ENCODE results near the gene THRA. TPM values are rescaled to one million over a fixed set of nuclear protein-coding genes. Genes with fewer than 3 reads are reported as not detected.

The THRA gene
- total RNA-seq, 3 donors from 2014 or later (not counting 1 experiment from before 2014, with no cell fraction given), result 40.8 to 55.7 (median 42.3) TPM

GRCh38 chr17:40061609-40062038 lies 1.1 kb upstream of the THRA start:
- Mint-ChIP-seq H3K9me3 (no peaks in the 10 kb centered on the region), H3K4me3 (peak overlapping the region; percentile 92), H3K27me3 (ENCODE audit: low read depth in 2 of 2) (peaks cover 0 to 2% of the 10 kb centered on the region in 2 donors), H3K27ac (peak overlapping the region; percentile 69 to 81), H3K4me1 (peaks cover 30 to 40% of the 10 kb centered on the region in 2 donors), H3K36me3 (no peaks in the 10 kb centered on the region)
- Histone ChIP-seq H3K4me3 (ENCODE audit: low read length) (no peak overlapping the region), H3K9me3 (ENCODE audit: control insufficient read depth, insufficient read depth, low read length) (no peaks in the 10 kb centered on the region), H3K27ac (ENCODE audit: low read length) (no peak overlapping the region), H3K36me3 (ENCODE audit: control insufficient read depth, insufficient read depth, low read length) (no peaks in the 10 kb centered on the region), H3K4me1 (ENCODE audit: control insufficient read depth, insufficient read depth, low read length) (peaks cover 37% of the 10 kb centered on the region), H3K27me3 (ENCODE audit: control insufficient read depth, insufficient read depth, low read length) (no peaks in the 10 kb centered on the region)
- DNase-seq (no peak), ATAC-seq (no peak)
- TF ChIP-seq, protein P1, sequence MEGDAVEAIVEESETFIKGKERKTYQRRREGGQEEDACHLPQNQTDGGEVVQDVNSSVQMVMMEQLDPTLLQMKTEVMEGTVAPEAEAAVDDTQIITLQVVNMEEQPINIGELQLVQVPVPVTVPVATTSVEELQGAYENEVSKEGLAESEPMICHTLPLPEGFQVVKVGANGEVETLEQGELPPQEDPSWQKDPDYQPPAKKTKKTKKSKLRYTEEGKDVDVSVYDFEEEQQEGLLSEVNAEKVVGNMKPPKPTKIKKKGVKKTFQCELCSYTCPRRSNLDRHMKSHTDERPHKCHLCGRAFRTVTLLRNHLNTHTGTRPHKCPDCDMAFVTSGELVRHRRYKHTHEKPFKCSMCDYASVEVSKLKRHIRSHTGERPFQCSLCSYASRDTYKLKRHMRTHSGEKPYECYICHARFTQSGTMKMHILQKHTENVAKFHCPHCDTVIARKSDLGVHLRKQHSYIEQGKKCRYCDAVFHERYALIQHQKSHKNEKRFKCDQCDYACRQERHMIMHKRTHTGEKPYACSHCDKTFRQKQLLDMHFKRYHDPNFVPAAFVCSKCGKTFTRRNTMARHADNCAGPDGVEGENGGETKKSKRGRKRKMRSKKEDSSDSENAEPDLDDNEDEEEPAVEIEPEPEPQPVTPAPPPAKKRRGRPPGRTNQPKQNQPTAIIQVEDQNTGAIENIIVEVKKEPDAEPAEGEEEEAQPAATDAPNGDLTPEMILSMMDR (IDR thresholded peaks at IDR 0.05), result no peak
- intact Hi-C loops (cut with micrococcal nuclease), result loop anchor here (1.0 to 5.0 kb wide), 2 partner anchors 51 to 107 kb away; no protein-coding TSS in a partner anchor
- 60% methylated on average over 10 of the region's 10 CpGs for WGBS (ENCODE audit: insufficient coverage)

DNA sequence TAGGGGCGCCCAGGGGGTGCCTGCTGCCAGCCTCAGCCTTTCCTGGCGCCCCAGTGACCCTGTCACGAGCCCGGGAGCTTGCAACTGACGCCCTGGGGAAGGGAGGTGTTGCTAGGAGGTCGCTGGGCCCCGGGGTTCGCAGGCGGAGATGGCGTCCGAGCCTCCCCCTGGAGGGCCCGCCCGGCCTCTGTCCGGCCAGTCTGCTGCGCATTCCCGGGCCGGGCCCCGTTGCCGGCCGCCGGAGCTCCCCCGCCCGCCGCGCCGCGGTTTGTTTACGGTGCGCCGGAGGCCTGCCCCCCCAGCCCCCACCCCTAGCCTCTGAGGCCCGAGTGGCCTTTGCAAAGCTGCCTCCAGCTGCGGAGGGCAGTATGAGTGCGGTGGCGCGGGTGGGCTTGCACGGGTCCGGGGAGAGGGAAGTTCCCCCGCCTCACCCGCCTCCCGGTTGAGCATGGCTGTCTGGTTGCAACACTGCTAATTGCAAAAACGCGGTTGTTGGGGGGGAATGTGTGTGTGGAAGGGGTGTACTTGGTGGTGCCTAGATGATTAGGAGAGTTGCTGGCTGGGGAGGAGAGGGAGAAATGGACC lies 514 bp downstream of the THRA start:
- DNase-seq (peak; percentile 28 to 58), ATAC-seq (peak; percentile 19 to 56 (median 27))
- no peaks in the 10 kb centered on the region for H3K36me3 Mint-ChIP-seq

DNA sequence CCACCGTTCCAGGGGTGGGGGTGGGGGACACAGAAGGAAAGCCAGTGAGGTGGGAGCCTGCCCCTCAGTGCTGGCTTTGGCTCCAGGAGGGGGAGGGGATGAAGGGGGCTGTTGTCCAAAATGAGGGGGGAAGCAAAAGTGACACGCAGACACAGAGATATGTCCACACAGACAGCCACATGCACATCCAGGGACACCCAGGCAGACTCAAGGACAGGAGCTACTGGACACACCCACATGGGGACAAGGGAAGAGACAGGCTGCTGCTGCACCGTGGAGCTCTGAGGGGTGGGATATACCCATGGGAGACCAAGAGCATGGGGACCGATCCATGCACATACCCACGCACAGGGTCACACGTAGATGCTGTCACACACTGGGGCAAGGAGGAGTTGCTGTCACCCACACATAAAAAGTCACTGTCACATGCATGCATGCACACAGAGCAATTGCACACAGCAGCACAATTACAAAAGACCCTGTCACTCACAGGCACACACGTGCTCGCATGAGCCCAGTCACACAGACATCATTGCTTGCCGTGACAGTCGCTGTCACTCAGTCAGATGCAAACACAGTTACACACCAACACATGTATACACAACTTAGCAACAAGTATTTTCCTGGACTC lies 1.3 kb downstream of the THRA start:
- Histone ChIP-seq H3K9me3 (ENCODE audit: control insufficient read depth, insufficient read depth, low read length) (no peaks in the 10 kb centered on the region), H3K27me3 (ENCODE audit: control insufficient read depth, insufficient read depth, low read length) (no peaks in the 10 kb centered on the region), H3K4me1 (ENCODE audit: control insufficient read depth, insufficient read depth, low read length) (peaks cover 58% of the 10 kb centered on the region), H3K4me3 (ENCODE audit: low read length) (peak overlapping the region; percentile 79), H3K27ac (ENCODE audit: low read length) (peak overlapping the region; percentile 31), H3K36me3 (ENCODE audit: control insufficient read depth, insufficient read depth, low read length) (no peaks in the 10 kb centered on the region)
- Mint-ChIP-seq H3K27me3 (ENCODE audit: low read depth in 2 of 2) (no peaks in the 10 kb centered on the region), H3K36me3 (no peaks in the 10 kb centered on the region), H3K4me1 (peaks cover 49 to 59% of the 10 kb centered on the region in 2 donors), H3K4me3 (peak overlapping the region; percentile 87), H3K9me3 (no peaks in the 10 kb centered on the region), H3K27ac (peak overlapping the region; percentile 47 to 77)
- intact Hi-C loops (cut with micrococcal nuclease), result loop anchor here (5.0 kb wide), 1 partner anchor 48 kb away; no protein-coding TSS in a partner anchor
- ATAC-seq, result no peak
- 56% methylated on average over 10 of the region's 10 CpGs for WGBS (ENCODE audit: insufficient coverage)
- TF ChIP-seq, protein P1 (IDR thresholded peaks at IDR 0.05), result no peak
- DNase-seq, result peak in 1 of 2 donors; percentile 43

More for the DNA sequence above, 514 bp downstream of the THRA start:
- Mint-ChIP-seq H3K4me3 (peak overlapping the region; percentile 87), H3K4me1 (peaks cover 42 to 52% of the 10 kb centered on the region in 2 donors), H3K9me3 (no peaks in the 10 kb centered on the region), H3K27ac (peak overlapping the region in 1 of 2 donors; percentile 77), H3K27me3 (ENCODE audit: low read depth in 2 of 2) (no peaks in the 10 kb centered on the region)
- Histone ChIP-seq H3K4me3 (ENCODE audit: low read length) (peak overlapping the region; percentile 79), H3K4me1 (ENCODE audit: control insufficient read depth, insufficient read depth, low read length) (peaks cover 51% of the 10 kb centered on the region), H3K36me3 (ENCODE audit: control insufficient read depth, insufficient read depth, low read length) (no peaks in the 10 kb centered on the region), H3K9me3 (ENCODE audit: control insufficient read depth, insufficient read depth, low read length) (no peaks in the 10 kb centered on the region), H3K27me3 (ENCODE audit: control insufficient read depth, insufficient read depth, low read length) (no peaks in the 10 kb centered on the region), H3K27ac (ENCODE audit: low read length) (peak overlapping the region; percentile 45)
- intact Hi-C loops (cut with micrococcal nuclease), result loop anchor here (5.0 kb wide), 1 partner anchor 49 kb away; no protein-coding TSS in a partner anchor
- TF ChIP-seq, protein P1 (IDR thresholded peaks at IDR 0.05), result no peak
- under 1% methylated on average over 42 of the region's 42 CpGs for WGBS (ENCODE audit: insufficient coverage)
